D341Med (cell line): ENCODE data around the gene AKR1C4.

Experiments used
- DNase-seq: peaks from one replicate; pipeline ENCODE4 v3.0.0; 2012; ENCODE audit warnings: low spot score

Gene AKR1C4

GRCh38 chr10:5266804-5267203 lies 70.2 kb downstream of the AKR1C4 start:
- DNase-seq = no peak

- no peak for DNase-seq
Measured at GRCh38 chr10:5268234-5268633, 71.6 kb downstream of the AKR1C4 start.
